Measurements from ENCODE around the gene LMNB1. TPM values are rescaled to one million over a fixed set of nuclear protein-coding genes. Genes with fewer than 3 reads are reported as not detected.

Gene LMNB1
- total and polyA plus RNA-seq, 2 of the 13 experiments (the other 11 are each of a cell fraction or from before 2014, with no cell fraction given): 12.5 to 159 TPM

DNA sequence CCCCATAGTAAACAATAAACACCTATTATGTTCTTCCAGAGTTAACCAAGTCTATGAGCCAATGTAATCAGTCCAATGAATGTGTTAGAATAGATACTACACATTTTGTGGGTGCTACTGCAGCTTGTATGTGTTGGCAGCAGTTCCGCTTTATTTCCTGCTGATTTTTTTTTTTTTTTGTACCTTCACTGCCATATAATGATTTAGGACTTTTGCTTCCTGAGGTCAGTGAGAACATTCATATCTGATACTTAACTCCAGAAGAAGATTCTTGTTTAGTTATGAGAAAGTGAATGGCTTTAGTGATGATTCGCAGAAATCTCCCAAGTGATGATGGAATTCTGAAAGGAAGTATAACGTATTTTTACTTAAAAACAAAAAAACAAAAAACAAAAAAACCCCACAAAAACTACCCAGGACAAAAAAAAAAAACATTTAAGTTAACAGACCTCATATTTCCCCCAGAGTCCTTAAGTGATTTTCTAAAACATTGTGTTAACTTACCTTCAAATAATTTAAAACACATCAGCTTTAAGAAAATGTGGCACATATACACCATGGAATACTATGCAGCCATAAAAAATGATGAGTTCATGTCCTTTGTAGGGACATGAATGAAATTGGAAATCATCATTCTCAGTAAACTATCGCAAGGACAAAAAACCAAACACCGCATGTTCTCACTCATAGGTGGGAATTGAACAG is 24.7 kb upstream of the LMNB1 start:
- Histone ChIP-seq H3K79me2 (ENCODE audit: insufficient read depth, low read length) (no peaks in the 10 kb centered on the region), H3K4me1 (ENCODE audit: insufficient read depth, low read length) (no peaks in the 10 kb centered on the region), H2AFZ (ENCODE audit: low read length) (no peak overlapping the region), H3K9me3 (ENCODE audit: low read length) (no peaks in the 10 kb centered on the region), H3K27ac (ENCODE audit: extremely low read length, insufficient read depth, low read length) (no peak overlapping the region), H3K36me3 (replicated peaks in 1 of 2; ENCODE audit: control insufficient read depth in 1 of 2, insufficient read depth in 2 of 2, low read length in 2 of 2) (no peaks in the 10 kb centered on the region), H3K9ac (ENCODE audit: insufficient read depth, low read depth, low read length) (no peak overlapping the region), H3K27me3 (ENCODE audit: control insufficient read depth in 1 of 2, insufficient read depth in 2 of 2, low read length in 2 of 2) (no peaks in the 10 kb centered on the region; a peak in 1 of 5 replicates), H3K4me3 (replicated peaks in 1 of 3; ENCODE audit: insufficient read depth in 1 of 3, low read depth in 2 of 3, low read length in 3 of 3) (no peak overlapping the region), H4K20me1 (ENCODE audit: insufficient read depth, low read length) (no peaks in the 10 kb centered on the region), H3K4me2 (ENCODE audit: low read depth, low read length) (no peak overlapping the region)
- 66% methylated on average over 5 of the region's 5 CpGs for WGBS (ENCODE audit: low lambda C conversion rate)
- BruUV-seq (replicated peaks): no TSS peak
- in situ Hi-C loops (cut with HindIII; ENCODE audit: extremely low pct_ligation_motif_present, low pct_unique_long_range_greater_than_20kb) (no loop called here), intact Hi-C loops (cut with micrococcal nuclease; ENCODE audit: unreplicated experiment) (no loop called here)
- TF ChIP-seq ZSCAN21 (CRISPR knock-in tag; IDR thresholded peaks at IDR 0.05; ENCODE audit: borderline replicate concordance) (no peak), SETDB1 (CRISPR knock-in tag; IDR thresholded peaks at IDR 0.05; ENCODE audit: borderline replicate concordance) (no peak), ZNF747 (CRISPR knock-in tag; IDR thresholded peaks at IDR 0.05; ENCODE audit: borderline replicate concordance) (no peak), SATB2 (CRISPR knock-in tag; IDR thresholded peaks at IDR 0.05) (no peak), ZFP36L1 (CRISPR knock-in tag; IDR thresholded peaks at IDR 0.05) (no peak), RFX3 (CRISPR knock-in tag; IDR thresholded peaks at IDR 0.05) (no peak), GATAD2A (CRISPR knock-in tag; IDR thresholded peaks at IDR 0.05) (no peak), THAP11 (CRISPR knock-in tag; IDR thresholded peaks at IDR 0.05) (no peak), CC2D1A (CRISPR knock-in tag; IDR thresholded peaks at IDR 0.05) (no peak), ZNF749 (CRISPR knock-in tag; IDR thresholded peaks at IDR 0.05; ENCODE audit: borderline replicate concordance) (no peak), ZNF20 (CRISPR knock-in tag; IDR thresholded peaks at IDR 0.05) (no peak), ZNF672 (CRISPR knock-in tag; IDR thresholded peaks at IDR 0.05) (no peak), TMF1 (CRISPR knock-in tag; IDR thresholded peaks at IDR 0.05; ENCODE audit: low read depth) (no peak), GABPB1 (CRISPR knock-in tag; IDR thresholded peaks at IDR 0.05) (no peak), ZNF510 (CRISPR knock-in tag; IDR thresholded peaks at IDR 0.05; ENCODE audit: low read depth) (no peak), PRPF4 (IDR thresholded peaks at IDR 0.05; ENCODE audit: low read depth, low read length, poor library complexity, severe bottlenecking) (no peak)
- TF ChIP-seq, protein P1, sequence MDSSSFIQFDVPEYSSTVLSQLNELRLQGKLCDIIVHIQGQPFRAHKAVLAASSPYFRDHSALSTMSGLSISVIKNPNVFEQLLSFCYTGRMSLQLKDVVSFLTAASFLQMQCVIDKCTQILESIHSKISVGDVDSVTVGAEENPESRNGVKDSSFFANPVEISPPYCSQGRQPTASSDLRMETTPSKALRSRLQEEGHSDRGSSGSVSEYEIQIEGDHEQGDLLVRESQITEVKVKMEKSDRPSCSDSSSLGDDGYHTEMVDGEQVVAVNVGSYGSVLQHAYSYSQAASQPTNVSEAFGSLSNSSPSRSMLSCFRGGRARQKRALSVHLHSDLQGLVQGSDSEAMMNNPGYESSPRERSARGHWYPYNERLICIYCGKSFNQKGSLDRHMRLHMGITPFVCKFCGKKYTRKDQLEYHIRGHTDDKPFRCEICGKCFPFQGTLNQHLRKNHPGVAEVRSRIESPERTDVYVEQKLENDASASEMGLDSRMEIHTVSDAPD (CRISPR knock-in tag; IDR thresholded peaks at IDR 0.05): no peak
- TF ChIP-seq, protein P2, sequence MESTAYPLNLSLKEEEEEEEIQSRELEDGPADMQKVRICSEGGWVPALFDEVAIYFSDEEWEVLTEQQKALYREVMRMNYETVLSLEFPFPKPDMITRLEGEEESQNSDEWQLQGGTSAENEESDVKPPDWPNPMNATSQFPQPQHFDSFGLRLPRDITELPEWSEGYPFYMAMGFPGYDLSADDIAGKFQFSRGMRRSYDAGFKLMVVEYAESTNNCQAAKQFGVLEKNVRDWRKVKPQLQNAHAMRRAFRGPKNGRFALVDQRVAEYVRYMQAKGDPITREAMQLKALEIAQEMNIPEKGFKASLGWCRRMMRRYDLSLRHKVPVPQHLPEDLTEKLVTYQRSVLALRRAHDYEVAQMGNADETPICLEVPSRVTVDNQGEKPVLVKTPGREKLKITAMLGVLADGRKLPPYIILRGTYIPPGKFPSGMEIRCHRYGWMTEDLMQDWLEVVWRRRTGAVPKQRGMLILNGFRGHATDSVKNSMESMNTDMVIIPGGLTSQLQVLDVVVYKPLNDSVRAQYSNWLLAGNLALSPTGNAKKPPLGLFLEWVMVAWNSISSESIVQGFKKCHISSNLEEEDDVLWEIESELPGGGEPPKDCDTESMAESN (CRISPR knock-in tag; conservative IDR thresholded peaks at IDR 0.05): no peak
- TF ChIP-seq, protein P3, sequence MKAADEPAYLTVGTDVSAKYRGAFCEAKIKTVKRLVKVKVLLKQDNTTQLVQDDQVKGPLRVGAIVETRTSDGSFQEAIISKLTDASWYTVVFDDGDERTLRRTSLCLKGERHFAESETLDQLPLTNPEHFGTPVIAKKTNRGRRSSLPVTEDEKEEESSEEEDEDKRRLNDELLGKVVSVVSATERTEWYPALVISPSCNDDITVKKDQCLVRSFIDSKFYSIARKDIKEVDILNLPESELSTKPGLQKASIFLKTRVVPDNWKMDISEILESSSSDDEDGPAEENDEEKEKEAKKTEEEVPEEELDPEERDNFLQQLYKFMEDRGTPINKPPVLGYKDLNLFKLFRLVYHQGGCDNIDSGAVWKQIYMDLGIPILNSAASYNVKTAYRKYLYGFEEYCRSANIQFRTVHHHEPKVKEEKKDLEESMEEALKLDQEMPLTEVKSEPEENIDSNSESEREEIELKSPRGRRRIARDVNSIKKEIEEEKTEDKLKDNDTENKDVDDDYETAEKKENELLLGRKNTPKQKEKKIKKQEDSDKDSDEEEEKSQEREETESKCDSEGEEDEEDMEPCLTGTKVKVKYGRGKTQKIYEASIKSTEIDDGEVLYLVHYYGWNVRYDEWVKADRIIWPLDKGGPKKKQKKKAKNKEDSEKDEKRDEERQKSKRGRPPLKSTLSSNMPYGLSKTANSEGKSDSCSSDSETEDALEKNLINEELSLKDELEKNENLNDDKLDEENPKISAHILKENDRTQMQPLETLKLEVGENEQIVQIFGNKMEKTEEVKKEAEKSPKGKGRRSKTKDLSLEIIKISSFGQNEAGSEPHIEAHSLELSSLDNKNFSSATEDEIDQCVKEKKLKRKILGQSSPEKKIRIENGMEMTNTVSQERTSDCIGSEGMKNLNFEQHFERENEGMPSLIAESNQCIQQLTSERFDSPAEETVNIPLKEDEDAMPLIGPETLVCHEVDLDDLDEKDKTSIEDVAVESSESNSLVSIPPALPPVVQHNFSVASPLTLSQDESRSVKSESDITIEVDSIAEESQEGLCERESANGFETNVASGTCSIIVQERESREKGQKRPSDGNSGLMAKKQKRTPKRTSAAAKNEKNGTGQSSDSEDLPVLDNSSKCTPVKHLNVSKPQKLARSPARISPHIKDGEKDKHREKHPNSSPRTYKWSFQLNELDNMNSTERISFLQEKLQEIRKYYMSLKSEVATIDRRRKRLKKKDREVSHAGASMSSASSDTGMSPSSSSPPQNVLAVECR (CRISPR knock-in tag; IDR thresholded peaks at IDR 0.05; ENCODE audit: borderline replicate concordance): no peak
- DNase-seq (ENCODE audit: low spot score) (no peak), FAIRE-seq (no peak), ATAC-seq (no peak)
- ChIA-PET CTCF (ENCODE audit: low intra/inter-chr PET ratio, low total read pairs) (no interaction called here), POLR2A (no interaction called here)
